ENCODE measurements around the gene COL7A1.
"Not testable (repeated sequence)": the region's sequence is repeated elsewhere in the genome, so short reads cannot be mapped to it uniquely, and the experiment has no call there.

The COL7A1 gene

GRCh38 chr3:48561045-48561736 lies 33.9 kb downstream of the COL7A1 start:
- DNase-seq: no peak

- DNase-seq: no peak
Measured at GRCh38 chr3:48560648-48561018, 34.5 kb downstream of the COL7A1 start.

GRCh38 chr3:48558493-48559134 lies 36.5 kb downstream of the COL7A1 start:
- DNase-seq: no peak

GRCh38 chr3:48556796-48557626 lies 38.1 kb downstream of the COL7A1 start, which contains the start of gene PFKFB4:
TSS of gene PFKFB4 (minus strand) at chr3:48556803. CDS start at chr3:48556777, 26 bp downstream.
- peak; percentile 93 to 98 (median 98) for DNase-seq

GRCh38 chr3:48555949-48556795 lies 39.0 kb downstream of the COL7A1 start:
- no peak for DNase-seq

- DNase-seq: no peak
Measured at GRCh38 chr3:48555231-48555948, 39.7 kb downstream of the COL7A1 start.

- no peak for DNase-seq
Measured at GRCh38 chr3:48553886-48554845, 41.0 kb downstream of the COL7A1 start.

GRCh38 chr3:48553361-48553760 lies 41.8 kb downstream of the COL7A1 start:
- DNase-seq: no peak

GRCh38 chr3:48552111-48552951 lies 42.8 kb downstream of the COL7A1 start:
- no peak for DNase-seq

- not testable (repeated sequence) for DNase-seq
Measured at GRCh38 chr3:48551651-48552050, 43.5 kb downstream of the COL7A1 start.

- peak; percentile 64 to 86 (median 70) for DNase-seq
Measured at GRCh38 chr3:48548729-48549705, 46.1 kb downstream of the COL7A1 start.

- no peak for DNase-seq
Measured at GRCh38 chr3:48548126-48548525, 47.0 kb downstream of the COL7A1 start.

- DNase-seq: no peak
Measured at GRCh38 chr3:48546203-48546829, 48.8 kb downstream of the COL7A1 start.

GRCh38 chr3:48544141-48544540 lies 51.0 kb downstream of the COL7A1 start:
- no peak for DNase-seq

- no peak for DNase-seq
Measured at GRCh38 chr3:48543271-48543866, 51.8 kb downstream of the COL7A1 start.

- no peak for DNase-seq
Measured at GRCh38 chr3:48538451-48538850, 56.7 kb downstream of the COL7A1 start.

GRCh38 chr3:48536785-48537184 lies 58.3 kb downstream of the COL7A1 start:
- DNase-seq: no peak

GRCh38 chr3:48536116-48536515 lies 59.0 kb downstream of the COL7A1 start:
- no peak for DNase-seq
